DMS 273 (cell line): ENCODE results near the gene NELFB.

Source experiments
- DNase-seq: peaks from one replicate; lab custom pipeline; 2025; ENCODE audit not compliant: unreplicated experiment; lab: John Stamatoyannopoulos, UW

The NELFB gene

GRCh38 chr9:137247135-137247915, 7.8 kb upstream of the NELFB start:
- no peak for DNase-seq

GRCh38 chr9:137247916-137248175, 7.3 kb upstream of the NELFB start:
- DNase-seq, result no peak

- peak; percentile 71 for DNase-seq
Measured at GRCh38 chr9:137250329-137251193, 4.6 kb upstream of the NELFB start.

GRCh38 chr9:137251194-137251461, 4.0 kb upstream of the NELFB start, which contains the start of gene STPG3:
Gene STPG3, plus strand, starts transcription at chr9:137251286. Its CDS starts 1 bp downstream, at chr9:137251287.
- DNase-seq, result no peak

GRCh38 chr9:137251490-137252268, 3.4 kb upstream of the NELFB start:
- no peak for DNase-seq

DNA sequence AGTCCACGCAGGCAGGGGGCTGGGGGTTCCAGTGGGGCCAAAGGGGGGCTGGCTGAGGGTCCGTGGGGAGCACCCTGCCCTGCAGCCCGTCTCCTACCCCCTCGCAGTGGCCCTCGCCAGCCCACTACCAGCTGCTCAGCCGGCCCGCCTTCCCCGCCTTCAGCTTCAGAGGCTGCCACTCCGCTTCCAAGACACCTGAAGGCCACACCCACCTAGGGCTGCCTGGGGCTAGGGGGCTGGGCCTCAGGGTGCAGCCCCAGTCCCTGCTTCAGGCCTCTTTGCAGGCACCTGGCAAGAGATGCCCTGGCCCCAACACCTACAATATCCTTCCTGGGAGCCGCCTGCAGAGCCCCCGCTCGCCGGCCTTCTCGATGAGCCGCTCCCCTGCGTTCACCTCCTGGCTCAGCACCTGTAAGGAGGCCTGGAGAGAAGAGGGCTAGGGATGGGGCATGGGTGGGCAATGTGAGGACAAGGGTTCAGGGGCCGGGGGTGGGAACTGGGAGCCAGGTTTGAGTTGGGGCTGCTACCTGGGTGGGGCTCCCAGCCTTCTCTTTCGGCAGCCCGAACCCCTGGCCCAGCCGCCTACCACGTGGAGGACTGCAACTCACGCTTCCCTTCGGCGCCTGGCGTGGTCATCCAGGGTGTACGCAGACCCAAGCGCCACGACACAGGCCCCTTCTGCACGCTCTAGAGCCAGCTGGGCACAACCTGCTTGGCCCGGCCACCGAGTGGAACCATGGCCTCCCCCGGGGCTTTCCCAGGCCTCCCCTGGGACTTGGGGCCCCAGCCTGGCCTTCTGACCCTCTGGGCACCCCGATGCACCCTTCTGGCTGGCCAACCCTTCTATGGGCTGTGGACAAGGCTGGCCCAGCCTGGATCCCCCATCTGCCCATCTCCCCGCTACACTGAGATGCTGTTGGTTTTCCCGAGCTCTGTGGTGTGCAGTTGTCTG, 2.3 kb upstream of the NELFB start:
- DNase-seq, result peak; percentile 39

DNA sequence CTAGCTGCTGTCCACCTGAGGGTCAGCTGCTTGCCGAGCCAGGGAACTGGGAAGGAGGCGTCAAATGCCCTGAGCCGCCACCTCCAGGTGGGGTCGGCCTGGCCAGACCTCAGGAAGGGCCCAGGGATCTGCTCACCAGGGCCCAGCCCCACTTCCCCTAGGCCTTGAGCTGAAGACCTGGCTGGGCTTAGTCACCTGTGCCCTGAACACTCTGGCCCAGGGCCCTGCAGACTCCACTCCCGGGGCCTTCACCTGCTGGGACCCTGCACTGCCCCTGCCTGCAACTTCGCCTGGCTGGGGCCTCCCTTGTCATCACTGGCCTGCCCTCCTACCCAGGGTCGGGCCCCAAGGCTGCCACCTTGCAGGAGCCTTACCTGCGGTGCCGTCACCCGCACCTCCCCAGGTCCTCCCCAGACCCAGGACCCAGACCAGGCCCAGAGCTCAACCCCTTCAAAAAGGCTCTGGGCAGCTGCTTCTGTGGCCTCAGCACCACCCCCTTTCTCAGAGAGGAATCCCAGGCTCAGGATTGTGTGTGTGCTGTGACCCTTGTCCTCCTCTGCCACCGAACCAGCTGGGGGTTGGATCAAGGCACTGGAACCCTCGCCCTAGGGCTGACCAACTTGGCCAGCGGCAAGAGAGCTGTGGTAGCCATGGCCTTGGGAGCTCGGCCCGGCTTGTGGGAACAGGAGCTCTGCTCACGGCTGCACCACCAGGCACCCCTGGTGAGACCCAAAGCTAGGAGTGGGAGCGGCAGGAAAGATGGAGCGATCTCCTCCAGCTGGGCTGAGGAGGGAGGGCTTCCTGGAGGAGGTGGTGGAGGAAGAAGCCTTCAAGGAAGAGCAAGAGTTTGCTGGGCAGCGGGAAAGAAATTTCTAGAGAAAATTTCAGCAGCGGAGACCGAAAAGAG, 1.2 kb upstream of the NELFB start:
- DNase-seq, result no peak

GRCh38 chr9:137255448-137256114, 454 bp downstream of the NELFB start:
- DNase-seq, result peak; percentile 74

- DNase-seq, result no peak
Measured at GRCh38 chr9:137256362-137256761, 1.2 kb downstream of the NELFB start.

GRCh38 chr9:137256856-137257255, 1.7 kb downstream of the NELFB start:
- DNase-seq, result no peak

DNA sequence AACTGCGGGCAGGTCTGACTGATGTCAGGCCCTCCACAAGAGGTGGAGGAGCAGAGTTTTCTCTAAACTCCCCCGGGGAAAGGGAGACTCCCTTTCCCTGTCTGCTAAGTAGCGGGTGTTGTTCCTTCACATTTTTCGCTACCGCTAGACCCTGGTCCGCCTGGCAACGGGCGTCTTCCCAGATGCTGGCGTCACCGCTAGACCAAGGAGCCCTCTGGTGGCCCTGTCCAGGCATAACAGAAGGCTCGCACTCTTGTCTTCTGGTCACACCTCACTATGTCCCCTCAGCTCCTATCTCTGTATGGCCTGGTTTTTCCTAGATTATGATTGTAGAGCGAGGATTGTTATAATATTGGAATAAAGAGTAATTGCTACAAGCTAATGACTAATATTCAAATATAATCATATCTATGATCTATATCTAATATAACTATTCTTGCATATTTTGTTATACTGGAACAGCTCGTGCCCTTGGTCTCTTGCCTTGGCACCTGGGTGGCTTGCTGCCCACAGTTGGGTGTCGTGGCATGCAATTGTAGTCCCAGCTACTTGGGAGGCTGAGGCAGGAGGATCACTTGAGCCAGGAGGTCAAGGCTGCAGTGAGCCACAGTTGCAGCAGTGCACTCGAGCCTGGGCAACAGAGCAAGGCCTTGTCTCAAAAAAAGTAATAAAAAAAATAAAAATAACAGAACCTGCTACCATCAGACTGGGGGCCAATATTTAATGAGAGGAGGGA, 7.2 kb downstream of the NELFB start:
- peak; percentile 67 for DNase-seq

GRCh38 chr9:137262909-137263285, 7.8 kb downstream of the NELFB start:
- DNase-seq, result no peak

DNA sequence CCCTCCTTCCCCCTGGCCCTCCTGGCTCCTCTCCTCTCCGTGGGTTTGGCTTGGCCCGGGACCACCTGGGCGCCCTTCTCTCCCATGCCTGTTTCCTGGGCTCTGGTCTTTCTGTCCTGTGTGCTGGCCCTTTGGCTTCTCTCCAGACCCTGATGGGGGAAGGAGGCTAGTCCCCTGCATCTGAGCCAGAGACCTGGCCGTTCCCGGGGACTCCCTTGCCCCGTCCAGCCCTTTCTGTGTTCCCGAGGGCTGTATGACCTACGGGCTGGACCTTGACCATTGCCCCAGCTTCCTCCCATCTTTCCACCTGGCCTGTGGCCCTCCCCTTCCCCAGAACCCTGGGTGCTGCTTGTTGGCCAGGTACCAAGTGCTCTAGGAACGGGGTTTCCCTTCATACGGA, 8.4 kb downstream of the NELFB start:
- DNase-seq, result no peak

- no peak for DNase-seq
Measured at GRCh38 chr9:137264067-137264466, 8.9 kb downstream of the NELFB start.

DNA sequence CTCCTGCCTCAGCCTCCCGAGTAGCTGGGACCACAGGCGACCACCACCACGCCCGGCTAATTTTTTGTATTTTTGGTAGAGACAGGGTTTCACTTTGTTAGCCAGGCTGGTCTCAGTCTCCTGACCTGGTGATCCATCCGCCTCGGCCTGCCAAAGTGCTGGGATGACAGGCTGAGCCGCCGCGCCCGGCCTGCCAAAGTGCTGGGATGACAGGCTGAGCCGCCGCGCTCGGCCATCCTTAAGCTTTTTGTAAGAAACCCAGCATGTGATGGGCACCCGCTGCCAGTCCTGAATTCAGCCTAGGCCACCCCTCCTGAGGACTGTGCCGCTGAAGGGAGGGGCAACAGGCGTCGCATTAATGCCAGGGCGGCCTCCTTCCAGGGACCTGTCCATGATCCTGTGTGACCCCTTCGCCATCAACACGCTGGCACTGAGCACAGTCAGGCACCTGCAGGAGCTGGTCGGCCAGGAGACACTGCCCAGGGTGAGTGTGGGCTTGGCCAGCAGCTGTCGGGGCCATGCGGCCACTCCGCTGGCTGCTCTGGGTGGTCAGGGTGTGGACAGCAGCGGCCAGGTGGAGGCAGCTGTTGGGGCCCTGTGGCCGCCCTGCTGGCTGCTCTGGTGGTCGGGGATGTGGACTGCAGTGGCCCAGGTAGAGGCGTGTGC, 10.5 kb downstream of the NELFB start:
- no peak for DNase-seq

DNA sequence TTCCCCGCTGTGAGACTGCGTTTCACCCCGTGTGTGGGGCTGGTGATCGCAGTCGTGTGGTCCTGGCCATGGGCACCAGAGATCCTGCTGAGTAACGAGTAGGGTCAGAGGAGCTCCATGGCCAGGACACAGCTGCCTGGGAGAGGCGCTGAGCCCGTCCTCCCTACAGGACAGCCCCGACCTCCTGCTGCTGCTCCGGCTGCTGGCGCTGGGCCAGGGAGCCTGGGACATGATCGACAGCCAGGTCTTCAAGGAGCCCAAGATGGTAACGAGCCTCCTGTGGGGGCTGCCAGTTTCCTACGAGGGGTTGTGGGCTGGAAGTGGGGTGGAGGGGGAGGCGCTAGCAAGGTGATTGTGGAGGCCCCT, 11.0 kb downstream of the NELFB start:
- no peak for DNase-seq

GRCh38 chr9:137266585-137267453, 11.7 kb downstream of the NELFB start:
- DNase-seq, result no peak
